AG04449 (cell line): Measurements from ENCODE around the gene AFAP1L2.

Experiments used
- CTCF ChIA-PET: fragments of 350-600 bp; formaldehyde crosslinking; extraction: SDS; loops from one replicate; lab custom pipeline; 2021; ENCODE audit warnings: antibody characterized with exemption; lab: Yijun Ruan, JAX
- POLR2A ChIA-PET: fragments of 400-600, 350-600 bp; formaldehyde crosslinking; extraction: SDS; loops from one replicate; lab custom pipeline; 2020; ENCODE audit warnings: antibody characterized with exemption, inconsistent platforms; lab: Yijun Ruan, JAX
- DNase-seq: peaks from one replicate; pipeline ENCODE4 v3.0.0-alpha.2; 2010; ENCODE audit warnings: low read depth, low spot score
- H3K4me3 ChIP-seq: 2 replicates; pipeline ENCODE4 v1.5.1; 2011; ENCODE audit warnings: low read depth, mild to moderate bottlenecking, control low read depth, low read length
- CTCF ChIP-seq: IDR thresholded peaks from one replicate; pipeline ENCODE4 v1.5.1; 2011; ENCODE audit warnings: mild to moderate bottlenecking, moderate library complexity, low read length, control low read depth, inconsistent platforms; ENCODE audit not compliant: insufficient read depth; ENCODE audit errors: missing control alignments

Gene AFAP1L2

GRCh38 chr10:114386452-114386851, 17.9 kb downstream of the AFAP1L2 start:
- CTCF ChIA-PET: no interaction called here
- TF ChIP-seq CTCF: no peak
- POLR2A ChIA-PET: no interaction called here
- no peak overlapping the region for H3K4me3 ChIP-seq
- no peak for DNase-seq

- no peak overlapping the region for H3K4me3 ChIP-seq
- no peak for DNase-seq
- TF ChIP-seq CTCF: no peak
- ChIA-PET POLR2A (no interaction called here), CTCF (interaction anchor here (0.9 kb wide), 1 partner anchor 81 kb away, joined by 4 read pairs; no protein-coding TSS in a partner anchor)
Observed at GRCh38 chr10:114385557-114385956, 18.7 kb downstream of the AFAP1L2 start.

DNA sequence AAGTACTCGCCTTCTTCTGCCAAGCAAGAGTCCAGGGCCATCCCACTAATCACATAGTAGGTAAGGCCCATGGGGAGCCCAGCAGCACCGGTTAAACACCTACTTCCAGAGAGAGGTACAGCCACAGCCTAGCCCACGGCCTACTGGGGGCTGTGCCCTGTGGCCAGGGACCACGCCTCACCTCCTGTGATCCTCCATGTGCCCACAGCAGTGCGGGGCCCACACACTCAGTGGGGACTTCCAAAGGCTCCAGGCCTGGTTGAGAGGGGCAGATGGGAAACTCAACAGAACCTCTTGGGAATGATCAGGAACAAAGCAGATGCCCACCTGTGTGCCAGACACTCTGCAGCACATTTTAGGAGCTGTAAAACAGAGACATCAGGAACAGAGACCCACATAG, 19.7 kb downstream of the AFAP1L2 start:
- H3K4me3 ChIP-seq: no peak overlapping the region
- DNase-seq: no peak
- TF ChIP-seq CTCF: no peak
- ChIA-PET POLR2A (no interaction called here), CTCF (no interaction called here)

DNA sequence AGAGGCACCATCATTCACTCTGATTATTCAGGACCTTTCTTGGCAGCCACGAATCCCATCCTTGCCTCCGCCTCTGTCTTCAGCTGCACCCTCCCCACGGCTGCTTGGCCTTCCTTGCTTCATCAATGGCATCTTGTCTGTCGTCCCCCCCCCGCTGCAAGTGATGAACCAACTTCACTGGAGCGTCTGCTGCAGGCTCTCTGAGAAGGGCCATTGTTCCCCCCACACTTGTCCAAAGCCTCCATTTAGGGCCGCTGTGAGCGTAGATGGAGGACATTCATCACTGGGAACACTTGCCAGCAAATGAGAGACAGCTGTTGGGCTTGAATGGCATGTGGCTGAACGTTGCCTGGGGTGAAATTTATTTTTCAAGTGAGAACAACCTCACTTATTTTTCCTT, 20.1 kb downstream of the AFAP1L2 start:
- ChIA-PET POLR2A (no interaction called here), CTCF (no interaction called here)
- TF ChIP-seq CTCF: no peak
- no peak overlapping the region for H3K4me3 ChIP-seq
- no peak for DNase-seq

DNA sequence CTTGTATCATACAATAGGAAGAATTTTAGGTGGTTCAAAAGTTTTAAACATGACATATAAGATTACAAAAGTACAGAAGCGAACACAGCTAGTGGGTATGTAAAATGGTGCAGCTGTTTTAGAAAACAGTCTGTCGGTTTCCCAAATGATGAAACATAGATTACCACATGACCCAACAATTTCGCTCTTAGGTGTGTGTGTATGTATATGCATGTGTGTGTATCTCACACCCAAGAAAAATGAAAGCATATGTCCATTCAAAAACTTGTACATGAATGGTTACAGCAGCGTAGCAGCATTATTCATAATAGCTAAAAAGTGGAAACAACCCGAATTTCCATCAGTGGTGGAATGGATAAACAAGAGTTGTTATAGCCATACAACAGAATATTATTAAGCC, 23.5 kb downstream of the AFAP1L2 start:
- POLR2A ChIA-PET: no interaction called here
- no peak for TF ChIP-seq CTCF
- CTCF ChIA-PET: no interaction called here
- no peak for DNase-seq
- no peak overlapping the region for H3K4me3 ChIP-seq

- TF ChIP-seq CTCF: no peak
- no peak overlapping the region for H3K4me3 ChIP-seq
- DNase-seq: no peak
- ChIA-PET POLR2A (no interaction called here), CTCF (no interaction called here)
Observed at GRCh38 chr10:114380060-114380459, 24.2 kb downstream of the AFAP1L2 start.
